ENCODE results near the gene ALX4. TPM values are rescaled to one million over a fixed set of nuclear protein-coding genes. Genes with fewer than 3 reads are reported as not detected.

ALX4 gene
- polyA plus RNA-seq, 4 donors: 0.04 TPM; not detected in 3

Other genes with a start within 250 kb of the ALX4 start
- gene ACCS, start 243.9 kb downstream of the ALX4 start, polyA plus RNA-seq: 10 to 100 TPM in 3 of 4 donors, 1 to 10 TPM in 1; 7.0 to 62.6 (median 30.8) TPM
- 10 to 100 TPM; 18.6 to 47.1 (median 28.6) TPM for gene EXT2, start 214.5 kb downstream of the ALX4 start, polyA plus RNA-seq